ENCODE data around the gene NMRK2. TPM values are rescaled to one million over a fixed set of nuclear protein-coding genes. Genes with fewer than 3 reads are reported as not detected.

Gene NMRK2
- total and polyA plus RNA-seq, 2 of the 13 experiments (the other 11 are each of a cell fraction or from before 2014, with no cell fraction given): not detected

DNA sequence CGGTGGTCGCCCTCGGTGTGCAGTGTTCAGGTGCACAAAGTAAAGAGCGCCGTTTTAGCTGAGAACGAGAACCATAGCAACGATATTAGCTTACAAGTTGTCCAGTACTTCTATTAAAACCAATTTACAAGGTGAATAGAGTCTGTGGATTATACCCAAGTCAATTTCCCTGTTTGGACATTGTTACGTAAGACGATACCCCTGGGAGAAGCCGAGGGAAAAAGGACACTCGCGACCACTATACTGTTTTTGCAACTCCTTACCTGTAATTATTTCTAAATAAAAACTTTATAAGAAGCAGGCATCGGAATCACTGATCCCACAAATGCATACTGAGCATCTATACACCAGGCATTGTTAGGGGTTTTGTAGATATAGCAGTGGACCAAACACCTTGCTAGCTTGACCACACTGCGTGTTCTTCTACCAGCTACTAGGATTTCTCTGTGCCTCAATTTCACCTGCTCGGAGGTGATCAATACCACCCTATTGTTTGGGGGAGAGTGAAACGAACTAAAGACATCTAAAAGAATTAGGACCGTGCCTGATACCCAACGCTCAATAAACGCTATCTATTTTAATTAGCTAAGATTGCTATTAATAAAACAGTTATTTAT, 52.9 kb downstream of the NMRK2 start (continued):
- no peak for TF ChIP-seq KAT8 (CRISPR knock-in tag; IDR thresholded peaks at IDR 0.05)
- TF ChIP-seq ELF4 (CRISPR knock-in tag; IDR thresholded peaks at IDR 0.05; ENCODE audit: borderline replicate concordance): no peak
- TF ChIP-seq, protein P1, sequence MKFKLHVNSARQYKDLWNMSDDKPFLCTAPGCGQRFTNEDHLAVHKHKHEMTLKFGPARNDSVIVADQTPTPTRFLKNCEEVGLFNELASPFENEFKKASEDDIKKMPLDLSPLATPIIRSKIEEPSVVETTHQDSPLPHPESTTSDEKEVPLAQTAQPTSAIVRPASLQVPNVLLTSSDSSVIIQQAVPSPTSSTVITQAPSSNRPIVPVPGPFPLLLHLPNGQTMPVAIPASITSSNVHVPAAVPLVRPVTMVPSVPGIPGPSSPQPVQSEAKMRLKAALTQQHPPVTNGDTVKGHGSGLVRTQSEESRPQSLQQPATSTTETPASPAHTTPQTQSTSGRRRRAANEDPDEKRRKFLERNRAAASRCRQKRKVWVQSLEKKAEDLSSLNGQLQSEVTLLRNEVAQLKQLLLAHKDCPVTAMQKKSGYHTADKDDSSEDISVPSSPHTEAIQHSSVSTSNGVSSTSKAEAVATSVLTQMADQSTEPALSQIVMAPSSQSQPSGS (CRISPR knock-in tag; IDR thresholded peaks at IDR 0.05): no peak
- TF ChIP-seq ZNF350 (CRISPR knock-in tag; IDR thresholded peaks at IDR 0.05; ENCODE audit: borderline replicate concordance, low read depth): no peak
- no peak for TF ChIP-seq ZNF607 (CRISPR knock-in tag; IDR thresholded peaks at IDR 0.05; ENCODE audit: borderline replicate concordance)
- 0 out of 2 replicates have a peak, but pooled peaks have one; percentile 73 for TF ChIP-seq ZNF567 (CRISPR knock-in tag; IDR thresholded peaks at IDR 0.05; ENCODE audit: borderline replicate concordance)
- TF ChIP-seq ZNF652 (CRISPR knock-in tag; IDR thresholded peaks at IDR 0.05; ENCODE audit: borderline replicate concordance, low read depth): 0 out of 2 replicates have a peak, but pooled peaks have one; percentile 6
- no peak for TF ChIP-seq ZNF460 (CRISPR knock-in tag; IDR thresholded peaks at IDR 0.05; ENCODE audit: borderline replicate concordance)
- peak; percentile 1; the same call in 1 of the 2 replicates for TF ChIP-seq ARNTL (CRISPR knock-in tag; IDR thresholded peaks at IDR 0.05)
- TF ChIP-seq KLF15 (CRISPR knock-in tag; IDR thresholded peaks at IDR 0.05; ENCODE audit: borderline replicate concordance): no peak
- no peak for TF ChIP-seq AGO1 (IDR thresholded peaks at IDR 0.05; ENCODE audit: low read depth, low read length, poor library complexity, severe bottlenecking)
- no peak; the same call in 1 of the 2 replicates for TF ChIP-seq KMT2B (CRISPR knock-in tag; IDR thresholded peaks at IDR 0.05)
- TF ChIP-seq, protein P2, sequence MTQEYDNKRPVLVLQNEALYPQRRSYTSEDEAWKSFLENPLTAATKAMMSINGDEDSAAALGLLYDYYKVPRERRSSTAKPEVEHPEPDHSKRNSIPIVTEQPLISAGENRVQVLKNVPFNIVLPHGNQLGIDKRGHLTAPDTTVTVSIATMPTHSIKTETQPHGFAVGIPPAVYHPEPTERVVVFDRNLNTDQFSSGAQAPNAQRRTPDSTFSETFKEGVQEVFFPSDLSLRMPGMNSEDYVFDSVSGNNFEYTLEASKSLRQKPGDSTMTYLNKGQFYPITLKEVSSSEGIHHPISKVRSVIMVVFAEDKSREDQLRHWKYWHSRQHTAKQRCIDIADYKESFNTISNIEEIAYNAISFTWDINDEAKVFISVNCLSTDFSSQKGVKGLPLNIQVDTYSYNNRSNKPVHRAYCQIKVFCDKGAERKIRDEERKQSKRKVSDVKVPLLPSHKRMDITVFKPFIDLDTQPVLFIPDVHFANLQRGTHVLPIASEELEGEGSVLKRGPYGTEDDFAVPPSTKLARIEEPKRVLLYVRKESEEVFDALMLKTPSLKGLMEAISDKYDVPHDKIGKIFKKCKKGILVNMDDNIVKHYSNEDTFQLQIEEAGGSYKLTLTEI (CRISPR knock-in tag; conservative IDR thresholded peaks at IDR 0.05): 0 out of 2 replicates have a peak, but pooled peaks have one; percentile 4
- TF ChIP-seq, protein P3, sequence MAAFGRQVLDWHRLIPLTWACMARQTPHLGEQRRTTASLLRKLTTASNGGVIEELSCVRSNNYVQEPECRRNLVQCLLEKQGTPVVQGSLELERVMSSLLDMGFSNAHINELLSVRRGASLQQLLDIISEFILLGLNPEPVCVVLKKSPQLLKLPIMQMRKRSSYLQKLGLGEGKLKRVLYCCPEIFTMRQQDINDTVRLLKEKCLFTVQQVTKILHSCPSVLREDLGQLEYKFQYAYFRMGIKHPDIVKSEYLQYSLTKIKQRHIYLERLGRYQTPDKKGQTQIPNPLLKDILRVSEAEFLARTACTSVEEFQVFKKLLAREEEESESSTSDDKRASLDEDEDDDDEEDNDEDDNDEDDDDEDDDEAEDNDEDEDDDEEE (CRISPR knock-in tag; IDR thresholded peaks at IDR 0.05): 0 out of 2 replicates have a peak, but pooled peaks have one; percentile 7
- TF ChIP-seq, protein P4, sequence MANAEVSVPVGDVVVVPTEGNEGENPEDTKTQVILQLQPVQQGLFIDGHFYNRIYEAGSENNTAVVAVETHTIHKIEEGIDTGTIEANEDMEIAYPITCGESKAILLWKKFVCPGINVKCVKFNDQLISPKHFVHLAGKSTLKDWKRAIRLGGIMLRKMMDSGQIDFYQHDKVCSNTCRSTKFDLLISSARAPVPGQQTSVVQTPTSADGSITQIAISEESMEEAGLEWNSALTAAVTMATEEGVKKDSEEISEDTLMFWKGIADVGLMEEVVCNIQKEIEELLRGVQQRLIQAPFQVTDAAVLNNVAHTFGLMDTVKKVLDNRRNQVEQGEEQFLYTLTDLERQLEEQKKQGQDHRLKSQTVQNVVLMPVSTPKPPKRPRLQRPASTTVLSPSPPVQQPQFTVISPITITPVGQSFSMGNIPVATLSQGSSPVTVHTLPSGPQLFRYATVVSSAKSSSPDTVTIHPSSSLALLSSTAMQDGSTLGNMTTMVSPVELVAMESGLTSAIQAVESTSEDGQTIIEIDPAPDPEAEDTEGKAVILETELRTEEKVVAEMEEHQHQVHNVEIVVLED (CRISPR knock-in tag; IDR thresholded peaks at IDR 0.05; ENCODE audit: borderline replicate concordance): peak; percentile 8; the same call in 1 of the 2 replicates
- TF ChIP-seq, protein P5, sequence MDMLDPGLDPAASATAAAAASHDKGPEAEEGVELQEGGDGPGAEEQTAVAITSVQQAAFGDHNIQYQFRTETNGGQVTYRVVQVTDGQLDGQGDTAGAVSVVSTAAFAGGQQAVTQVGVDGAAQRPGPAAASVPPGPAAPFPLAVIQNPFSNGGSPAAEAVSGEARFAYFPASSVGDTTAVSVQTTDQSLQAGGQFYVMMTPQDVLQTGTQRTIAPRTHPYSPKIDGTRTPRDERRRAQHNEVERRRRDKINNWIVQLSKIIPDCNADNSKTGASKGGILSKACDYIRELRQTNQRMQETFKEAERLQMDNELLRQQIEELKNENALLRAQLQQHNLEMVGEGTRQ (IDR thresholded peaks at IDR 0.05; ENCODE audit: low read depth, low read length): no peak
- TF ChIP-seq, protein P5 (CRISPR knock-in tag; IDR thresholded peaks at IDR 0.05; ENCODE audit: borderline replicate concordance): peak; percentile 56; the same call in 1 of the 2 replicates
- TF ChIP-seq SP5 (CRISPR knock-in tag; IDR thresholded peaks at IDR 0.05; ENCODE audit: borderline replicate concordance, low read depth): no peak
- 0 out of 2 replicates have a peak, but pooled peaks have one; percentile 7 for TF ChIP-seq GZF1 (CRISPR knock-in tag; IDR thresholded peaks at IDR 0.05)
- TF ChIP-seq PCBP1 (IDR thresholded peaks at IDR 0.05; ENCODE audit: borderline replicate concordance, low read depth, low read length): no peak
